Caki2 (cell line): ENCODE results near the gene PCK2. TPM values are rescaled to one million over a fixed set of nuclear protein-coding genes. Genes with fewer than 3 reads are reported as not detected.
A peak's percentile ranks its signal among the peaks of the same experiment; 100 is the strongest.

ENCODE experiments used
- DNase-seq: peaks from one replicate; pipeline ENCODE4 v3.0.0-alpha.2; 2015; ENCODE audit warnings: low read depth
- in situ Hi-C: cut with HindIII; loops from 2 replicates; pipeline ENCODE4 v1.10.0; 2016; ENCODE audit warnings: low sequenced_read_pairs, low pct_unique_long_range_greater_than_20kb, mixed read lengths
- total RNA-seq: library from RNA; depleted of rRNA; stranded (reverse); fragments of >200 nt; shearing (Covaris generic); gene quantifications from 2 replicates; pipeline ENCODE4 v1.2.3, GENCODE V29; 2014; ENCODE audit warnings: low replicate concordance

PCK2 gene
- total RNA-seq, 1 experiment from 2014 or later = 19.5 TPM

DNA sequence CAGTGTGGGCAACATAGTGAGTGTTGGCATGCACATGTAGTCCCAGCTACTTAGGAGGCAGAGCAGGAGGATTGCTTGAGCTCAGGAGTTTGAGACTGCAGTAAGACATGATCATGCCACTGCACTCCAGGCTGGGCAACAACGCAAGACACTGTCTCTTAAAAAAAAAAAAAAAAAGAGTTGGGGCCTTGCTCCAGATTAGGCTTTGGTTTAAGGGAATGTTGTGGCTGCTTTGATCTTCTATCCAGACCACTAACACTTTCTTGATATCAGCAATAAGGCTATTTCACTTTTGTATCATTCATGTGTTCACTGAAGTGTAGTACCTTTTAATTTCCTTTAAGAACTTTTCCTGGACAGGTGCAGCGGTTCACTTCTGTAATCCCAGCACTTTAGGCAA, 33.6 kb downstream of the PCK2 start:
- DNase-seq = no peak
- in situ Hi-C loops = no loop called here

DNA sequence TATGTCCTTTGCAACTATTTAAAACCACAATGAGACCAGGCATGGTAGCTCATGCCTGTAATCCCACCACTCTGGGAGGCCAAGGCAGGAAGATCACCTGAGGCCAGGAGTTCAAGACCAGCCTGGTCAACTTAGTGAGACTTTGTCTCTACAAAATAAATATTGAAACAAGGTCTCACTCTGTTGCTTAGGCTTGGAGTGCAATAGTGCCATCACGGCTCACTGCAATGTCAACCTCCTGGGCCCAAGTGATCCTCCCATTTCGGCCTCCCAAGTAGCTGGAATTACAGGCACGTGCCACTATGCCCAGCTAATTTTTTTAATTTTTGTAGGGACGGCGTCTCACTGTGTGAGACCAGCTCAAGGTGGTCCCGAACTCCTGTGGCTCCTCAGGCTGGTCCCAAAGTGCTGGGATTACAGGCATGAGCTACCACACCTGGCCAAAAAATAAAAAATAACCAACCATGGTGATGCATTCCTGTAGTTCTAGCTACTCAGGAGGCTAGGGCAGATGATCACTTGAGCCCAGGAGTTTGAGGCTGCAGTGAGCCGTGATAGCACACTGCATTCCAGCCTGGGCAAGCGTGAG, 35.4 kb downstream of the PCK2 start:
- DNase-seq = no peak
- in situ Hi-C loops = no loop called here

DNA sequence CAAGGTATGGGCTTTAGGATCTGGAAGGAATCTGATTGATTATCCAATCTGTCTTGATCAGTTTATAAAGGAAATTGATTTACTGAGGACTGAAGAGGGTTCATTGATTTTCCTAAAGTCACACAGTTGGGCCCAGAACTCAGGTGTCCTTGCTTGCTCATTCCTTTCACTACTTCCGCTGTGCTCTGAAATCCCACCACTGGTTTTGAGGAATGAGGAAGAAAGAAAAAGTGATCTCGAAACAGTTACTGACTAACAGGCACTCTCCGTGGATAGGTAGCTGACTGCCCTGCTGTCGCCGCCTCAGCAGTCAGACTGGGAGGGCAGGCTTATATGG, 36.2 kb downstream of the PCK2 start, which contains the start of gene FITM1:
FITM1 (plus strand) TSS at position 280 of the 337 bp plus-strand sequence. CDS start 905 bp downstream, outside the sequence.
- no peak for DNase-seq
- in situ Hi-C loops = no loop called here

DNA sequence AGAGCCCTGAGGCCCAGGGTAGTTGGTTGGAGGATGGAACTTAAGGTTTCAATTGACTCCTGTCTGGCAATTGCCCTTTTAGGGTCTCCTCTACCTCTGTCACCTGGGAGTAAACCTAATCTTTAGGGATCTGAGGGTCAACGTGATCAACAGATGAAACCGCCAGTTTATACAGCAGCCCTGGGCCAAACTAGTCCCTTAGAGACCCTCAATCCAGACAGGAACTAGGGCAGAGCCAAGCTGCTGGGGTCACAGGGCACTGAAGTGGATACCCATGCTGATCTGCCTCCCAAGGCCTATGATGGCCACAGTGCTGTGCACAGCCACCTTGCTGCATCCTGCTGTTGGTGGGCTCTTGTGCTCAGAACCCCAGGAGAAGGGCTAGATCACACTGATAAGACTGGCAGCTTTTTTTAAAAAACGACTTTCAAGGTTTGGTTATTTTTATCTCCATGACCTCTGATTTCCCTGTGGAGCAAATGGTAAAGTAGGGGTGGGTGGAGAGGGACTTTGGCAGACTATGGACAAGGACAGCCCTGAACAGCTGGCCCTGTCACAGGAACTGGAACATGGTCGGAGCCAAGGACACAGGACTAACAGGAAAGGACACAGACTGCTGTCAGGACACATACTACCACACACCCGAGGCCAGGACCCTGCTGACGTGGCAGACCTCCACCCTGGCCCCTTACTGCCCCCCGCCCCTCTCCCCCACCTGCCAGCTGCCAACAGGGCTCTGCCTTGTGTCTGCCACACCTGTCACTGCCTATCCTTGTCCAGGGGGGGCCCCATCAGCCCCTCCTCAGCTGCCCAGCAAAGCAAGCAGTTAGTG, 36.8 kb downstream of the PCK2 start:
- in situ Hi-C loops = no loop called here
- no peak for DNase-seq

DNA sequence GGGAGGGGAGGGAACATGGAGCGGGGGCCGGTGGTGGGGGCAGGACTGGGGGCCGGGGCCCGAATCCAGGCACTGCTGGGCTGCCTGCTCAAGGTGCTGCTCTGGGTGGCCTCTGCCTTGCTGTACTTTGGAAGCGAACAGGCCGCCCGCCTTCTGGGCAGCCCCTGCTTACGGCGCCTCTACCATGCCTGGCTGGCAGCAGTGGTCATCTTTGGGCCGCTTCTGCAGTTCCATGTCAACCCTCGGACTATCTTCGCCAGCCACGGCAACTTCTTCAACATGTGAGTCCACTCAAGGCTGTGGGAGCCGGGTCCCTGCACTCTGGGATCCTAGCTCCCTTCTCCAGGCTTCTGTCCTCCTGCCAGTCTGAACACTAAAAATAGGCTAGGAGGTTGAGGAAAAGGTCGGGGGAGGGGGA, 37.4 kb downstream of the PCK2 start:
- in situ Hi-C loops = no loop called here

DNA sequence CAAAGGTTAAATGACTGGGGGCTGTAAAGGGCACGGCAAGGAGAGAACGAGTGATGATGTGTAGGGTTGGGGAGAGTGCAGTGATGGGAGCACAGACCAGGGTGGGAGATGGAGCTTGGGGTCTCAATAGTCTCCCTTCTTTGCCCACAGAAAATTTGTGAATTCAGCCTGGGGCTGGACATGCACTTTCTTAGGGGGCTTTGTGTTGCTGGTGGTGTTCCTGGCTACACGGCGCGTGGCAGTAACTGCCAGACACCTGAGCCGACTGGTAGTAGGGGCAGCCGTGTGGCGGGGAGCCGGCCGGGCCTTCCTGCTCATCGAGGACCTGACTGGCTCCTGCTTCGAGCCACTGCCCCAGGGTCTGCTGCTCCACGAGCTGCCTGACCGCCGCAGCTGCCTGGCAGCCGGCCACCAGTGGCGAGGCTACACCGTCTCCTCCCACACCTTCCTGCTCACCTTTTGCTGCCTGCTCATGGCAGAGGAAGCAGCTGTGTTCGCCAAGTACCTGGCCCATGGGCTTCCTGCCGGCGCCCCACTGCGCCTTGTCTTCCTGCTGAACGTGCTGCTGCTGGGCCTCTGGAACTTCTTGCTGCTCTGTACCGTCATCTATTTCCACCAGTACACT, 38.1 kb downstream of the PCK2 start:
- DNase-seq = no peak
- in situ Hi-C loops = no loop called here

More for the DNA sequence above, 37.4 kb downstream of the PCK2 start:
- no peak for DNase-seq

DNA sequence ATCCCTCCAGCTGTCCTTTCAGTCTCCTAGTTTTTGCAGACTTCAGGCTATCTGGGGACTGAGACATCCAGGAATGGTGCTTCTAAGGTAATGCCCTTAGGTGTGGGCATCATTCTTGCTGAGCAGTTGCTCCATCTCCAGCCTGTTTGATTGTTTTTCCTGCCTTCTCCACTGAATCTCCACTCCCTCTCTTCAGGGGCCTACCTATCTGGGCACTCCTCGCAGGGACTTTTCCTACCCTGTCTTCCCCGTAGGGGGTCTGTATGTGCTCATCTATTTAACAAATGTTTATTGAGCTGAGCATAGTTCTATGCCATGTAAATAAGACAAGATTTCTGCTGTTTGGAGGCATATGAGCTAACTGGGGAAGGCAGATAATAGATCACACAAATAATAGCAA, 38.9 kb downstream of the PCK2 start:
- no peak for DNase-seq
- in situ Hi-C loops = no loop called here

DNA sequence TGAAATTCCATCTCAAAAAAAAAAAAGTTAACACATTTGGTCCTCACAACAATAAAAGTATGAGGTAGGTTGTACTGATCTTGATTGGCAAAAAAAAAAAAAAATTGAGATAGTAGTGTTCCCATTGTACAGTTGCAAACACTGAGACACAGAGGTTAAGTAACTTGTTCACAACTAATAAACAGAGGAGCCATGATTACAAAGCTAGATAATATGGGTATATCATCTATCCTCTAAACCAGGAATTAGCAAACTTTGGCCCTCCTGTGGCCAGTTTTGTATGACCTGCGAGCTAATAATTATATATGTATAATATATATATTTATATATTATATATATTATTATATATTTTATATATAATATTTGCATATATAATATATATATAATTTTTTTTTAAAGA, 39.6 kb downstream of the PCK2 start:
- in situ Hi-C loops = no loop called here
- DNase-seq = no peak

DNA sequence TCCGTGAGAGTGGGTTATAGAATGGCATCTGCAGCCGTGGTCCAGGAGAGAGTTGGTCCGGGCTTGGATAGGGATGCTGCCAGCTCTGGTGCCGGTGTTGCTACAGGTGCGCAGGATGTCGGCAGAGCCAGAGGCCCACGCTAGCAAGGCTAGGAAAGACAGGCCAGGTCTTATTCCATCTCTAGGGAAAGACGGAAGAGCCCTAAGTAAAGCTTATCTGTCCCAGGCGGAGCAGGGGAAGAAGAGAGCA, 41.4 kb downstream of the PCK2 start:
- in situ Hi-C loops = no loop called here

DNA sequence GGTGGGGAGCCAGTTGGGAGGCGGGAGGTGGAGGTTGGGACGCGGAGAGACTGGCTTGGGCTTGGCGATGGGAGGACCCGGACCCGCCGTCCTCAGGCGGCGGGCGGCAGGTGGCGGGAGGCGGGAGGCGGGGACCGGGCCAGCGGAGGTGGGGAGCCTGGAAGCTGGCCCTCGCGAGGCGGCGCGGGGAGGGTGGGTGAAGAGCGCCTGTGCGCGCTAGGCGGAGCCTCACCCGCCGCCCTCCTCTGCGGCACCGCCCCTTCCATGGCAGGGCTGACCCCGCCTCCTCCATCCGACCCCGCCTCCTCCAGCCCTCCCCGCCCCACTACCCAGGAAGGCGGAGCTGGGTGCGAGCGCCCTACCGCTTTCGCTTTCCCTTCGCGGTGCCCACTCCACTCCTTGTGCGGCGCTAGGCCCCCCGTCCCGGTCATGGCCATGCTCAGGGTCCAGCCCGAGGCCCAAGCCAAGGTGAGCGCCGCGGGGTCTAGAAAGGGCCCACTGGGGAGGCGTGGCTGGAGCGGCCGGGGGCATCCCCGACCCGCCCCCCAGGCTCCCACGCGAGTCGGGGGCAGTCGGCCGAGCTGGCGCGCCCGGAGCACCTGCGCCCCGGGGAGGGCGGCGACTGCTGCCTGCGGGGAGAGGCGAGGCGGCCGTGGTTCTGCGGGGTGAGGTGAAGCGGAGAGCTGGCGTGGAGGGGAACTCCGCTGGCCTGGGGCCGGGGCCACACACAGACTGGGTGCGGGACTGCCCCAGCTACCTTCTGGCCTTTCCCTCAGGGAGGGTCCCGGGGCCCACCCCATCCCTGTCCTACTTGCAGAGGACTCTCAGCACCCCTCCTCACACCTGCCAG, 41.9 kb downstream of the PCK2 start, which contains the start of gene PSME1:
PSME1 (plus strand) TSS at position 361 of the 850 bp plus-strand sequence; CDS start at position 430, 69 bp downstream.
- DNase-seq = peak; percentile 80
- in situ Hi-C loops = no loop called here

More for the DNA sequence above, 41.4 kb downstream of the PCK2 start:
- DNase-seq = no peak

DNA sequence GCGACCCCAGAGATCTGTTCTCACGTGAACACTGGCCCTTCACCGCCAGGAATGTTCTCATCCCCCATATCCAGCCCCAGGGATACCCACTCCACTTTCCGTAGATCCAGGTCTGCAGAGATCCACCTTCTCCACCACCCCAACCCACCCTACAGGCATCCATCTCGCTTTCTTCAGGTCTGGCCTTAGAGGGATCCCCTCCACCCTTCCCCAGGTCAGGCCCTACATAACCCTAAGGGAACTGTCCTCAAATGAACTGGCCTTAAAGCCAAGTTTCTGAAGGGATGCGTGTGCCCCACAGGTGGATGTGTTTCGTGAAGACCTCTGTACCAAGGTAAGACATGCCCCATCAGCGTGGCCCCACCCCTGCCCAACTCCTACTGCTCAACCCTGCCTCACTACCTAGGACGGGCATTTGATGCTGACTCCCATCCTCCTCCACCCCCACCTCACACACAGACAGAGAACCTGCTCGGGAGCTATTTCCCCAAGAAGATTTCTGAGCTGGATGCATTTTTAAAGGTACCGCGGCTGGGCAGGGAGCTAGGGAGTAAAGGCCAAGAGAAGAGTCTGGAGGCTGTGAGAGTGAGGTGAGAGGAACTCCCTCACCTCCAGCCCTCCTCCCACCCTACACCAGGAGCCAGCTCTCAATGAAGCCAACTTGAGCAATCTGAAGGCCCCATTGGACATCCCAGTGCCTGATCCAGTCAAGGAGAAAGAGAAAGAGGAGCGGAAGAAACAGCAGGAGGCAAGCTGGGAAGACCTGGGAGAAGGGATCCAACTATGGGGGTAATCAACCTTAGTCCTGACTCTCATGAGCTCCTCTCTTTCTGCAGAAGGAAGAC, 42.8 kb downstream of the PCK2 start:
- no peak for DNase-seq
- in situ Hi-C loops = no loop called here

DNA sequence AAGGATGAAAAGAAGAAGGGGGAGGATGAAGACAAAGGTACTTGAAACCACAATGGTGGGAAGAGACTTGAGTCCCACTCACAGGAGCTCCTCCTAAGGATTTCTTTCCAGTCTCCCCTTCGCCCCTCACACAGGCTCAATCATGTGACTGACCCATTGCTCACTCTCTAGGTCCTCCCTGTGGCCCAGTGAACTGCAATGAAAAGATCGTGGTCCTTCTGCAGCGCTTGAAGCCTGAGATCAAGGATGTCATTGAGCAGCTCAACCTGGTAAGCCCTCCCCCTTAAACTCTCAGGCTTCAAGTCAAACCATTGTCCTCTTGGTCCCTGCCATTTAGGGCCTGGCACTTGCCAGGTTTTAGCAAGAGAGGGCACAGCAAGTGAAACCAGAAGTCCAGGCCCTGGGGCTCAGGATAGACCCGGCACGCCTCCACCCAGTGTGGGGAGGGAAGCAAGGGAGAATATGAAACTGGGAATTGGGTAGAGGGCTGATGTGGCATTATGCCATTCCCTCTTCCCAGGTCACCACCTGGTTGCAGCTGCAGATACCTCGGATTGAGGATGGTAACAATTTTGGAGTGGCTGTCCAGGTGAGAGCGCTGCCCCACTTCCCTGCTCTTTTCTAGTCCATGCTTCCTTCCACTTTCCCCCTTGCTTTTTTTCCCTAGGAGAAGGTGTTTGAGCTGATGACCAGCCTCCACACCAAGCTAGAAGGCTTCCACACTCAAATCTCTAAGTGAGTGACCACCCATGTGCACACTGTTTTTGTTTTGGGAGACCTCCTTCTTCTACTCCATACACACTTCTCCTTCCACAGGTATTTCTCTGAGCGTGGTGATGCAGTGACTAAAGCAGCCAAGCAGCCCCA, 43.7 kb downstream of the PCK2 start:
- in situ Hi-C loops = no loop called here
- DNase-seq = no peak

DNA sequence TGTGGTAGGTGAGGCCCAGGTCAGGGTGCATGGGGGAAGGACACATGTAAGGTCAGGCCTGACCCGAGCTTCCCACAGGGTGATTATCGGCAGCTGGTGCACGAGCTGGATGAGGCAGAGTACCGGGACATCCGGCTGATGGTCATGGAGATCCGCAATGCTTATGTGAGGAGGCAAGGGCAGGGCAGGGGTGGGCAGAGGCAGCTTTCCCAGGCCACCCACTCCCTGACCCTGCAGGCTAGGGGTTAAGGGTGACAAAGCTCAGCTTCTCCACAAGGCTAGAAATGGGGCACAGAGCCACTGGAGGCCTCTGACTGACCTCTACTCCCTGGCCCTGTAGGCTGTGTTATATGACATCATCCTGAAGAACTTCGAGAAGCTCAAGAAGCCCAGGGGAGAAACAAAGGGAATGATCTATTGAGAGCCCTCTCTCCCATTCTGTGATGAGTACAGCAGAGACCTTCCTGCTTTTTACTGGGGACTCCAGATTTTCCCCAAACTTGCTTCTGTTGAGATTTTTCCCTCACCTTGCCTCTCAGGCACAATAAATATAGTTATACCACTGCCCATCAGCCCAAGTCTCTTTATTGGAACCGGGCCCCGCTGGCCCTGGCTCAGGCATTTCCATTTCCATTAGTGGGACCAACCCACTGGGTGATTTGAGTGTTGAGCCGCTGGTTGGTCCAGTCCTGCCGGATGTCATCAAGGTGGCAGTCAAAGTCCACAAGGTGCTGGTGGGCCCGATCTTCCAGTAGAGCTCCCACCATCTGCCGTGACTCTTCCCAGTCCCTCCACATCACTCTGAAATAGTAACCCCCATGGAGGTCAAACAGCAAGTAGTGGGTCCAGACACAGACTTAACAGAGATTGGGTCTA, 44.5 kb downstream of the PCK2 start:
- DNase-seq = no peak
- in situ Hi-C loops = no loop called here

DNA sequence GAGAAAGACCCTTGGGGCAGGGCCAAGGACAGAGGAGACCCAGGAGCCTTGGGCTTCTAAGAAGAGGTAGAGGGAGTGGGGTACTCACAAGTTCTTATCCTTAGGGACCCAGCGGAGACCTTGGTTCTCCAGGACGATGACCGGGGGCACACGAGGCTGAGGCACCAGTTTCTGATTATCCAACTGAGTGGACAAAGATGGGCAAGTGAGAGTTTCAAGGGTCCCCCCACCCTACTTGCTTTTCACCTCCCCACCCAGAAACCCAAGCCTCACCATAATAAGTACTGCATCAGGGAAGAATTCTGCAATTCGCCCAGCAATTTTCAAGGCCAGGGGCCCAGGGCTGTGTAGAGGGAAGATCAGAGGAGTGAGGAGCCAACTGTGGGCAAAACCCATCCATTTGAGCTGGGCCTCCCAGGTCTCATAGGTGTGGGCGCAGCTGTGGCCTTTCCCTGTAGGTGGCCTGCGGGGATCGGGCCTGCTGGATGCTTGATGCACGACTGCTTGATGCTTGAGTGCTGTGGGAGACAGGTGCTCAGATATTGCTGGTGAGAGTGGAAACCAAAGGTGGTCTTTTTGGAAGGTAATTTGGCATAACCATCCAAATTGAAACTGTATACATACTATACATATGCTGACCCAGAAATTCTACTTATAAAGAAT, 45.3 kb downstream of the PCK2 start:
- in situ Hi-C loops = no loop called here
- no peak for DNase-seq

DNA sequence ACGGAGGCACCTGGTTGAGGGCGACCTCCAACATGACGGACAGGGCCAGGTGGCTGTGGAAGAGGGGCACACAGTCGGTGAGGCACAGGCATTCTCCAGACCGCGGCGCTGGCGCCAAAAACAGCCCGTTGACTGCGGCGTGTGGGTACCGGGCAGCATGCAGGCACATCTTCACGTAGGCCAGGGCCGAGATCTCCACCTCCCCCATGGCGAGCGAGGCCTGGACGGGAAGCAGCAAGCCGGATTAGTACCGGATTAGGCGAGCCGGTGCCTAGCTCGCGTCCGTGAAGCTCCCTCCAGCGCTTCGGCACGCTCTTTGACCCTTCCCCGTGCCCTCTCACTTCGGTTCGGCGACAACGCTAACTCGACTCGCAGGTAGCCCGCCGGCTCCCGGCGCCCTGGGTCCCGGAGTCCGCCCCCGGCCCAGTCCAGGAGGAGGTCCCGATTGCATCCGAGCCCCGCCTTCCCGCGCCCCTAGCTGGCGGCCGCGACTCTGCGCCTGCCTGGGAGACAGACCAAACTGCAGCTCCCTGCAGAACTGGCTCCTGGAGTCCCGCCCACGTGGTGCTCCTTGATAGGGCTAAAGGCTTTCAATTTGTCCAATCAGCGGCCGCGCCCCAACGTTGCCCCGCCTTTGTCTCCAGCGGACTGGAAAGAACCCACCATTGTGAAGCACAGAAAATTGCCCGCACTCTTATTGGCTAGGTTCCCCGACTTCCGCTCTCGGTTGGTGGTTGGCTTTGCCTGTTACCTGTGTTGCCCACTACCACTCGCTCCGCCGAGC, 47.2 kb downstream of the PCK2 start, which contains the start of gene EMC9:
EMC9 (minus strand) TSS at position 495 of the 784 bp plus-strand sequence; CDS start at position 208, 287 bp downstream.
- in situ Hi-C loops = no loop called here
- DNase-seq = peak; percentile 97
